GM12878 (cell line): ENCODE measurements around the gene GRAMD1B. TPM values are rescaled to one million over a fixed set of nuclear protein-coding genes. Genes with fewer than 3 reads are reported as not detected.

ENCODE experiments used
- BCL11A ChIP-seq: IDR thresholded peaks from 2 replicates; pipeline ENCODE4 v1.6.1; 2011; ENCODE audit warnings: low read depth, low read length
- EP300 ChIP-seq, 2 experiments: fragments of 150-350 bp in 1 of 2; IDR thresholded peaks; 2 replicates each; pipeline ENCODE4 v1.6.1; 2011 to 2012; ENCODE audit warnings: low read depth in 2 of 2, low read length in 2 of 2, borderline replicate concordance in 1 of 2, improper control_type of control experiment in 1 of 2, inconsistent platforms in 1 of 2; ENCODE audit not compliant: control insufficient read depth in 1 of 2
- HDGF ChIP-seq: fragments of 450-650 bp; IDR thresholded peaks from 2 replicates; pipeline ENCODE4 v1.6.1; 2016; ENCODE audit warnings: antibody characterized with exemption
- IRF5 ChIP-seq: fragments of 450-650 bp; IDR thresholded peaks from 2 replicates; pipeline ENCODE4 v1.6.1; 2017; ENCODE audit warnings: borderline replicate concordance
- MTA2 ChIP-seq: fragments of 450-650 bp; IDR thresholded peaks from 2 replicates; pipeline ENCODE4 v1.6.1; 2016; ENCODE audit warnings: low read depth, mild to moderate bottlenecking, moderate library complexity
- NRF1 ChIP-seq: conservative IDR thresholded peaks from 2 replicates; pipeline ENCODE4 v1.6.1; 2011; ENCODE audit warnings: mild to moderate bottlenecking, low read depth, low read length, improper control_type of control experiment
- RUNX3 ChIP-seq: IDR thresholded peaks from 2 replicates; pipeline ENCODE4 v1.6.1; 2012; ENCODE audit warnings: low read length, inconsistent platforms
- SMAD5 ChIP-seq: IDR thresholded peaks from 2 replicates; pipeline ENCODE4 v1.6.1; 2016; ENCODE audit warnings: antibody characterized with exemption, low read depth
- SMC3 ChIP-seq: IDR thresholded peaks from 2 replicates; pipeline ENCODE4 v1.6.1; 2011; ENCODE audit warnings: low read length, improper control_type of control experiment, borderline replicate concordance
- SREBF2 ChIP-seq: IDR thresholded peaks from 2 replicates; pipeline ENCODE4 v1.6.1; 2012; ENCODE audit warnings: mild to moderate bottlenecking, low read length
- TCF7 ChIP-seq: IDR thresholded peaks from 2 replicates; pipeline ENCODE4 v1.6.1; 2014; ENCODE audit warnings: antibody characterized with exemption, borderline replicate concordance
- USF2 ChIP-seq: IDR thresholded peaks from 2 replicates; pipeline ENCODE4 v1.6.1; 2011; ENCODE audit warnings: low read depth, low read length, improper control_type of control experiment, borderline replicate concordance
- ZBTB11 ChIP-seq: fragments of 450-650 bp; formaldehyde crosslinking; IDR thresholded peaks from 2 replicates; pipeline ENCODE4 v1.5.0; 2022; ENCODE audit warnings: mild to moderate bottlenecking, missing genetic modification characterization
- ZNF384 ChIP-seq: IDR thresholded peaks from 2 replicates; pipeline ENCODE4 v1.6.1; 2012; ENCODE audit warnings: low read depth, mild to moderate bottlenecking, low read length, improper control_type of control experiment, borderline replicate concordance
- polyA plus RNA-seq, 11 experiments: library from polyadenylated mRNA; depleted of rRNA in 4 of 11; unstranded in 6 of 11; stranded (reverse) in 5 of 11; fragments of >200 nt; fragmentation: Nextera tagmentation in 4 of 11; fragmentation: Illumina TruSeq in 1 of 11; extraction: Ambion mirVana in 4 of 11; extraction: Trizol in 1 of 11; gene quantifications; 1 replicate in 1 of 11; 2 replicates in 10 of 11; pipeline versions ENCODE4 v1.2.1 to v1.2.3, GENCODE V29; 2011 to 2016; ENCODE audit warnings: inconsistent platforms in 2 of 11, missing spikeins in 2 of 11, low read depth in 1 of 11
- total RNA-seq, 4 experiments: library from RNA; depleted of rRNA in 3 of 4; stranded (reverse); fragments of >200 nt in 3 of 4; fragmentation: Illumina TruSeq in 1 of 4; extraction: Trizol in 1 of 4; gene quantifications; 2 replicates each; pipeline versions ENCODE4 v1.2.1 to v1.2.3, GENCODE V29; 2013 to 2021
- TF ChIP-seq, protein P1 (sequence below): IDR thresholded peaks from 2 replicates; pipeline ENCODE4 v1.6.1; 2011; ENCODE audit warnings: low read depth, mild to moderate bottlenecking, low read length, moderate library complexity, borderline replicate concordance; ENCODE audit errors: extremely low read depth
- TF ChIP-seq, protein P2 (sequence below): fragments of 150-350 bp; IDR thresholded peaks from 2 replicates; pipeline ENCODE4 v1.6.1; 2016; ENCODE audit warnings: low read depth, low read length
- TF ChIP-seq, protein P3 (sequence below): fragments of 450-650 bp; IDR thresholded peaks from 2 replicates; pipeline ENCODE4 v1.6.1; 2016; ENCODE audit warnings: mild to moderate bottlenecking

The GRAMD1B gene
- total and polyA plus RNA-seq, 10 of the 15 experiments (the other 5 are each of a cell fraction or from before 2014, with no cell fraction given), result 1.9 to 49.1 (median 26.9) TPM

GRCh38 chr11:123479048-123479837 is 49.2 kb downstream of the GRAMD1B start (continued):
- TF ChIP-seq TCF7 (no peak), SMC3 (no peak), ZNF384 (no peak), IRF5 (no peak), EP300 (IDR thresholded peaks at IDR 0.05; ENCODE audit: borderline replicate concordance in 1 of 2, control insufficient read depth in 1 of 2, low read depth in 2 of 2, low read length in 2 of 2) (peak in 1 of 2 experiments; percentile 45; a peak in 2 of 4 replicates), RUNX3 (peak; percentile 93), SREBF2 (no peak), MTA2 (peak; percentile 66), USF2 (no peak), SMAD5 (no peak), BCL11A (peak; percentile 64; the same call in 1 of the 2 replicates), HDGF (no peak), NRF1 (no peak), ZBTB11 (CRISPR knock-in tag) (no peak)
- TF ChIP-seq, protein P1, sequence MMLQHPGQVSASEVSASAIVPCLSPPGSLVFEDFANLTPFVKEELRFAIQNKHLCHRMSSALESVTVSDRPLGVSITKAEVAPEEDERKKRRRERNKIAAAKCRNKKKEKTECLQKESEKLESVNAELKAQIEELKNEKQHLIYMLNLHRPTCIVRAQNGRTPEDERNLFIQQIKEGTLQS, result no peak
- TF ChIP-seq, protein P2, sequence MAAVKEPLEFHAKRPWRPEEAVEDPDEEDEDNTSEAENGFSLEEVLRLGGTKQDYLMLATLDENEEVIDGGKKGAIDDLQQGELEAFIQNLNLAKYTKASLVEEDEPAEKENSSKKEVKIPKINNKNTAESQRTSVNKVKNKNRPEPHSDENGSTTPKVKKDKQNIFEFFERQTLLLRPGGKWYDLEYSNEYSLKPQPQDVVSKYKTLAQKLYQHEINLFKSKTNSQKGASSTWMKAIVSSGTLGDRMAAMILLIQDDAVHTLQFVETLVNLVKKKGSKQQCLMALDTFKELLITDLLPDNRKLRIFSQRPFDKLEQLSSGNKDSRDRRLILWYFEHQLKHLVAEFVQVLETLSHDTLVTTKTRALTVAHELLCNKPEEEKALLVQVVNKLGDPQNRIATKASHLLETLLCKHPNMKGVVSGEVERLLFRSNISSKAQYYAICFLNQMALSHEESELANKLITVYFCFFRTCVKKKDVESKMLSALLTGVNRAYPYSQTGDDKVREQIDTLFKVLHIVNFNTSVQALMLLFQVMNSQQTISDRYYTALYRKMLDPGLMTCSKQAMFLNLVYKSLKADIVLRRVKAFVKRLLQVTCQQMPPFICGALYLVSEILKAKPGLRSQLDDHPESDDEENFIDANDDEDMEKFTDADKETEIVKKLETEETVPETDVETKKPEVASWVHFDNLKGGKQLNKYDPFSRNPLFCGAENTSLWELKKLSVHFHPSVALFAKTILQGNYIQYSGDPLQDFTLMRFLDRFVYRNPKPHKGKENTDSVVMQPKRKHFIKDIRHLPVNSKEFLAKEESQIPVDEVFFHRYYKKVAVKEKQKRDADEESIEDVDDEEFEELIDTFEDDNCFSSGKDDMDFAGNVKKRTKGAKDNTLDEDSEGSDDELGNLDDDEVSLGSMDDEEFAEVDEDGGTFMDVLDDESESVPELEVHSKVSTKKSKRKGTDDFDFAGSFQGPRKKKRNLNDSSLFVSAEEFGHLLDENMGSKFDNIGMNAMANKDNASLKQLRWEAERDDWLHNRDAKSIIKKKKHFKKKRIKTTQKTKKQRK, result no peak
- TF ChIP-seq, protein P3, sequence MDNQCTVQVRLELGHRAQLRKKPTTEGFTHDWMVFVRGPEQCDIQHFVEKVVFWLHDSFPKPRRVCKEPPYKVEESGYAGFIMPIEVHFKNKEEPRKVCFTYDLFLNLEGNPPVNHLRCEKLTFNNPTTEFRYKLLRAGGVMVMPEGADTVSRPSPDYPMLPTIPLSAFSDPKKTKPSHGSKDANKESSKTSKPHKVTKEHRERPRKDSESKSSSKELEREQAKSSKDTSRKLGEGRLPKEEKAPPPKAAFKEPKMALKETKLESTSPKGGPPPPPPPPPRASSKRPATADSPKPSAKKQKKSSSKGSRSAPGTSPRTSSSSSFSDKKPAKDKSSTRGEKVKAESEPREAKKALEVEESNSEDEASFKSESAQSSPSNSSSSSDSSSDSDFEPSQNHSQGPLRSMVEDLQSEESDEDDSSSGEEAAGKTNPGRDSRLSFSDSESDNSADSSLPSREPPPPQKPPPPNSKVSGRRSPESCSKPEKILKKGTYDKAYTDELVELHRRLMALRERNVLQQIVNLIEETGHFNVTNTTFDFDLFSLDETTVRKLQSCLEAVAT, result peak; percentile 62; the same call in 1 of the 2 replicates
